HCT116 (cell line): ENCODE measurements around the gene TRIM27. TPM values are rescaled to one million over a fixed set of nuclear protein-coding genes. Genes with fewer than 3 reads are reported as not detected.

Experiments
- ATAC-seq: fragments of 200-7000 bp; cut with Tn5 transposase; 2 replicates; pipeline ENCODE4 v1.9.1; 2020; ENCODE audit warnings: mild to moderate bottlenecking, moderate library complexity
- BruUV-seq: library from RNA; stranded (reverse); fragments of 400-500 nt; replicated peaks from 2 replicates; lab custom pipeline; 2021; lab: Mats Ljungman, UMichigan
- CTCF ChIA-PET: fragments of 300-600 bp; sonication (Branson Sonifier 250); formaldehyde crosslinking; loops from one replicate; lab custom pipeline; 2021; ENCODE audit warnings: antibody characterized with exemption; lab: Charles Lee
- POLR2A ChIA-PET: fragments of 300-600, 350-600 bp; sonication (Branson Sonifier 250); formaldehyde crosslinking; loops from one replicate; lab custom pipeline; 2021; ENCODE audit warnings: antibody characterized with exemption; lab: Charles Lee
- RAD21 ChIA-PET, 2 experiments: fragments of 300-600 bp; sonication (Branson Sonifier 250); formaldehyde crosslinking; loops; one replicate each; lab custom pipeline; 2023; ENCODE audit warnings: low total read pairs in 2 of 2; ENCODE audit not compliant: uncharacterized antibody in 2 of 2, unreplicated experiment in 2 of 2, low non-redundant PET in 1 of 2; lab: Charles Lee
- DNase-seq: peaks from one replicate; pipeline ENCODE4 v3.0.0-alpha.2; 2010; ENCODE audit warnings: low read depth, low spot score
- H2AFZ ChIP-seq: fragments of 200-600 bp; shearing (Covaris generic), sonication (generic); 2 replicates; pipeline ENCODE4 v1.6.1; 2017; ENCODE audit warnings: low read depth, mixed run types, mixed read lengths, antibody characterized with exemption, low read length; ENCODE audit not compliant: poor library complexity, severe bottlenecking
- H3K27ac ChIP-seq: 2 replicates; pipeline ENCODE4 v1.5.1; 2012; ENCODE audit warnings: low read depth, low read length
- H3K27me3 ChIP-seq: fragments of 200-600 bp; sonication (generic); 2 replicates; pipeline ENCODE4 v1.6.1; 2016; ENCODE audit warnings: mixed run types, low read length, mixed read lengths; ENCODE audit not compliant: insufficient read depth
- H3K36me3 ChIP-seq, 2 experiments: fragments of 200-500 bp in 1 of 2; fragments of 200-600 bp in 1 of 2; sonication (Bioruptor generic) in 1 of 2; sonication (generic) in 1 of 2; 2 replicates each; pipeline versions ENCODE4 v1.5.1 to v1.6.1; 2014 to 2016; ENCODE audit warnings: low read length in 2 of 2, inconsistent platforms in 1 of 2, mixed read lengths in 1 of 2, mixed run types in 1 of 2; ENCODE audit not compliant: insufficient read depth in 2 of 2, control insufficient read depth in 1 of 2
- H3K4me1 ChIP-seq, 2 experiments: fragments of 200-600 bp in 1 of 2; sonication (generic) in 1 of 2; 2 replicates each; pipeline versions ENCODE4 v1.5.1 to v1.6.1; 2012 to 2017; ENCODE audit warnings: low read length in 2 of 2, inconsistent platforms in 1 of 2, mild to moderate bottlenecking in 1 of 2, mixed read lengths in 1 of 2, mixed run types in 1 of 2, moderate library complexity in 1 of 2; ENCODE audit not compliant: insufficient read depth in 2 of 2, control insufficient read depth in 1 of 2
- H3K4me2 ChIP-seq: fragments of 200-600 bp; sonication (generic); 2 replicates; pipeline ENCODE4 v1.6.1; 2017; ENCODE audit warnings: mixed run types, low read length, mixed read lengths
- H3K4me3 ChIP-seq, 2 experiments: fragments of 200-600 bp in 1 of 2; sonication (generic) in 1 of 2; replicated peaks in 1 of 2; 2 replicates each; pipeline ENCODE4 v1.5.1; 2011 to 2016; ENCODE audit warnings: low read length in 2 of 2, control low read depth in 1 of 2, low read depth in 1 of 2, mild to moderate bottlenecking in 1 of 2, mixed read lengths in 1 of 2, mixed run types in 1 of 2
- H3K79me2 ChIP-seq: fragments of 200-600 bp; sonication (generic); 2 replicates; pipeline ENCODE4 v1.6.1; 2017; ENCODE audit warnings: mild to moderate bottlenecking, mixed run types, low read length, moderate library complexity, mixed read lengths; ENCODE audit not compliant: insufficient read depth
- H3K9ac ChIP-seq: fragments of 200-600 bp; sonication (generic); 2 replicates; pipeline ENCODE4 v1.6.1; 2016; ENCODE audit warnings: low read length, mixed read lengths
- H3K9me2 ChIP-seq: fragments of 200-600 bp; sonication (generic), shearing (Covaris generic); 2 replicates; pipeline ENCODE4 v1.6.1; 2017; ENCODE audit warnings: mixed run types, mild to moderate bottlenecking, moderate library complexity; ENCODE audit not compliant: insufficient read depth
- H3K9me3 ChIP-seq, 2 experiments: fragments of 200-500 bp in 1 of 2; fragments of 200-600 bp in 1 of 2; sonication (Bioruptor generic) in 1 of 2; sonication (generic) in 1 of 2; 2 replicates each; pipeline ENCODE4 v1.6.1; 2014 to 2017; ENCODE audit warnings: low read length in 2 of 2, mixed read lengths in 2 of 2, inconsistent platforms in 1 of 2, low read depth in 1 of 2, mild to moderate bottlenecking in 1 of 2, mixed run types in 1 of 2, moderate library complexity in 1 of 2; ENCODE audit not compliant: control insufficient read depth in 1 of 2, insufficient read depth in 1 of 2
- H4K20me1 ChIP-seq: fragments of 200-600 bp; sonication (generic), shearing (Covaris generic); 2 replicates; pipeline ENCODE4 v1.6.1; 2017; ENCODE audit warnings: mixed run types, mild to moderate bottlenecking, moderate library complexity; ENCODE audit not compliant: insufficient read depth
- CBX3 ChIP-seq: IDR thresholded peaks from 2 replicates; pipeline ENCODE4 v1.6.1; 2012; ENCODE audit warnings: low read depth
- CEBPB ChIP-seq: IDR thresholded peaks from 2 replicates; pipeline ENCODE4 v1.6.1; 2012; ENCODE audit warnings: low read depth
- EGR1 ChIP-seq: IDR thresholded peaks from 2 replicates; pipeline ENCODE4 v1.6.1; 2012; ENCODE audit warnings: low read depth
- FOSL1 ChIP-seq: IDR thresholded peaks from 2 replicates; pipeline ENCODE4 v1.6.1; 2012; ENCODE audit warnings: low read depth
- POLR2AphosphoS5 ChIP-seq: IDR thresholded peaks from 2 replicates; pipeline ENCODE4 v1.6.1; 2011; ENCODE audit warnings: mild to moderate bottlenecking, low read depth, low read length, moderate library complexity
- RAD21 ChIP-seq: IDR thresholded peaks from 2 replicates; pipeline ENCODE4 v1.6.1; 2012; ENCODE audit warnings: low read depth, mild to moderate bottlenecking
- SIN3A ChIP-seq: IDR thresholded peaks from 2 replicates; pipeline ENCODE4 v1.6.1; 2012; ENCODE audit warnings: low read depth
- SP1 ChIP-seq: IDR thresholded peaks from 2 replicates; pipeline ENCODE4 v1.6.1; 2012; ENCODE audit warnings: low read depth
- SRF ChIP-seq: IDR thresholded peaks from 2 replicates; pipeline ENCODE4 v1.6.1; 2012; ENCODE audit warnings: low read depth
- intact Hi-C: fragments of 100-400 bp; cut with micrococcal nuclease; formaldehyde crosslinking; loops from 2 replicates; pipeline ENCODE4 v1.10.0; 2022
- total RNA-seq: library from RNA; stranded (reverse); gene quantifications from one replicate; pipeline ENCODE4 v1.2.1, GENCODE V29; 2021; ENCODE audit not compliant: unreplicated experiment
- TF ChIP-seq, protein P1 (sequence below): IDR thresholded peaks from 2 replicates; pipeline ENCODE4 v1.6.1; 2012
- TF ChIP-seq, protein P2 (sequence below), 3 experiments: fragments of 200-600 bp in 1 of 3; sonication (generic) in 1 of 3; IDR thresholded peaks in 2 of 3; conservative IDR thresholded peaks in 1 of 3; 2 replicates each; pipeline ENCODE4 v1.5.1; 2012 to 2017; ENCODE audit warnings: low read depth in 2 of 3, low read length in 2 of 3, antibody characterized with exemption in 1 of 3, borderline replicate concordance in 1 of 3, control low read depth in 1 of 3, mild to moderate bottlenecking in 1 of 3, mixed read lengths in 1 of 3, mixed run types in 1 of 3, moderate library complexity in 1 of 3; ENCODE audit not compliant: insufficient read depth in 1 of 3
- TF ChIP-seq, protein P3 (sequence below): IDR thresholded peaks from 2 replicates; pipeline ENCODE4 v1.6.1; 2012; ENCODE audit warnings: low read depth

Gene TRIM27
- total RNA-seq, 1 experiment from 2014 or later = 62.5 TPM

DNA sequence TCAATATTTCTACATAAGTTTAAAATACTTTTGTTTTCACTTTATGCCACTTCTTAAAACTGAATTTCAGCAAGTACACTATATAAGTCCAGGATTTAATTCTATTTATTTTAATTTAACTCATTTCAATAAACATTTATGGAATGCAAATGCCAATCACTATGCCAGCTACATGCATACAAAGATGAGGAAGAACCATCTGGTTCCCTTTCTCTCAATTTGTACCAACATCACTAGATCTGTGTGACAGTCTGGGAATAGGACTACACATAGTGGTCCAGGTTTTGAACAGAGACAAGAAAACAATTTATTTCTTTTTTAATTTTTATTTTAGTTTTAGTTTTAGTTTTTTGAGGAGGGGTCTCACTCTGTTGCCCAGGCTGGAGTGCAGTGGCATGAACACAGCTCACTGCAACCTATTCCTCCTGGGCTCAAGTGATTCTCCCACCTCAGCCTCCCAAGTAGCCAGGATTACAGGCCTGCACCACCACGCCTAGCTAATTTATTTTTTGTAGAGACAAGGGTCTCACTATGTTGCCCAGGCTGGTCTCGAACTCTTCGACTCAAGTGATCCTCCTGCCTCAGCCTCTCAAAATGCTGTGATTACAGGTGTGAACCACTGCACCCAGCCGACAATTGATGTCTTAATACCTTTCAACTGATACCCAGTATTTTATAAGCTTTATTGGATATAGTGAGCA lies 35.8 kb downstream of the TRIM27 start:
- ChIA-PET CTCF (interaction anchor here (1.6 kb wide), 1 partner anchor 50 kb away, joined by 4 read pairs; no protein-coding TSS in a partner anchor), RAD21 (no interaction called here), POLR2A (interaction anchor here (1.2 kb wide), 1 partner anchor 36 kb away, joined by 3 read pairs; the partner anchor contains the start of gene TRIM27)
- ATAC-seq = no peak
- H3K4me2 ChIP-seq = no peak overlapping the region
- no peaks in the 10 kb centered on the region for H3K9me3 ChIP-seq
- no peaks in the 10 kb centered on the region for H3K36me3 ChIP-seq
- H3K27me3 ChIP-seq = no peaks in the 10 kb centered on the region
- no peak overlapping the region for H3K4me3 ChIP-seq
- H3K9ac ChIP-seq = no peak overlapping the region
- no peak overlapping the region for H2AFZ ChIP-seq
- no peak overlapping the region for H3K27ac ChIP-seq
- H3K79me2 ChIP-seq = no peaks in the 10 kb centered on the region
- H3K9me2 ChIP-seq = no peaks in the 10 kb centered on the region
- TF ChIP-seq RAD21 = no peak
- H4K20me1 ChIP-seq = no peaks in the 10 kb centered on the region
- BruUV-seq = no TSS peak
- H3K4me1 ChIP-seq = peaks cover 0 to under 1% of the 10 kb centered on the region in 2 experiments; a peak in 1 of 4 replicates
- DNase-seq = no peak
- intact Hi-C loops = no loop called here

DNA sequence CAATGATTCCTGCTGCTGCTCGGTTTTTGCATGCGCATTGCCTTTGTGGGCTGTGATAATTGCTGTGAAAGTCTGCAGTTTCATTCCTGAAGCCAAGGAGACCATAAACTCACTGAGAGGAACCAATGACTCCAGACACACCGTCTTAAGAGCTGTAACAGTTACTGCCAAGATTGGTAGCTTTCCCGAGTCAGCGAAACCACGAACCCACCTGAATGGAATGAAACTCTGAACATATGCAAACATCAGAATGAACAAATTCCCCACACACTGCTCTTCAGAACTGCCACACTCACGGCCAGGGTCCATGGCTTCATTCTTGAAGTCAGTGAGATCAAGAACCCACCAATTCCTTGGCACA lies 37.7 kb downstream of the TRIM27 start:
- Histone ChIP-seq H3K9me3 (no peaks in the 10 kb centered on the region), H3K27me3 (no peaks in the 10 kb centered on the region), H4K20me1 (no peaks in the 10 kb centered on the region), H2AFZ (no peak overlapping the region), H3K4me3 (no peak overlapping the region), H3K4me1 (peaks cover 0 to 4% of the 10 kb centered on the region in 2 experiments; a peak in 2 of 4 replicates), H3K9ac (no peak overlapping the region), H3K36me3 (no peaks in the 10 kb centered on the region), H3K4me2 (no peak overlapping the region), H3K9me2 (no peaks in the 10 kb centered on the region), H3K27ac (no peak overlapping the region), H3K79me2 (no peaks in the 10 kb centered on the region)
- intact Hi-C loops = no loop called here
- POLR2A ChIA-PET = interaction anchor here (1.3 kb wide), 1 partner anchor 10 kb away, joined by 3 read pairs; no protein-coding TSS in a partner anchor
- CTCF ChIA-PET = no interaction called here
- RAD21 ChIA-PET = no interaction called here
- DNase-seq = no peak
- BruUV-seq = no TSS peak
- ATAC-seq = no peak
- TF ChIP-seq, protein P1, sequence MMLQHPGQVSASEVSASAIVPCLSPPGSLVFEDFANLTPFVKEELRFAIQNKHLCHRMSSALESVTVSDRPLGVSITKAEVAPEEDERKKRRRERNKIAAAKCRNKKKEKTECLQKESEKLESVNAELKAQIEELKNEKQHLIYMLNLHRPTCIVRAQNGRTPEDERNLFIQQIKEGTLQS = no peak
- no peak for TF ChIP-seq CEBPB
- TF ChIP-seq EGR1 = no peak
- no peak for TF ChIP-seq SP1
- TF ChIP-seq FOSL1 = no peak
- TF ChIP-seq, protein P2, sequence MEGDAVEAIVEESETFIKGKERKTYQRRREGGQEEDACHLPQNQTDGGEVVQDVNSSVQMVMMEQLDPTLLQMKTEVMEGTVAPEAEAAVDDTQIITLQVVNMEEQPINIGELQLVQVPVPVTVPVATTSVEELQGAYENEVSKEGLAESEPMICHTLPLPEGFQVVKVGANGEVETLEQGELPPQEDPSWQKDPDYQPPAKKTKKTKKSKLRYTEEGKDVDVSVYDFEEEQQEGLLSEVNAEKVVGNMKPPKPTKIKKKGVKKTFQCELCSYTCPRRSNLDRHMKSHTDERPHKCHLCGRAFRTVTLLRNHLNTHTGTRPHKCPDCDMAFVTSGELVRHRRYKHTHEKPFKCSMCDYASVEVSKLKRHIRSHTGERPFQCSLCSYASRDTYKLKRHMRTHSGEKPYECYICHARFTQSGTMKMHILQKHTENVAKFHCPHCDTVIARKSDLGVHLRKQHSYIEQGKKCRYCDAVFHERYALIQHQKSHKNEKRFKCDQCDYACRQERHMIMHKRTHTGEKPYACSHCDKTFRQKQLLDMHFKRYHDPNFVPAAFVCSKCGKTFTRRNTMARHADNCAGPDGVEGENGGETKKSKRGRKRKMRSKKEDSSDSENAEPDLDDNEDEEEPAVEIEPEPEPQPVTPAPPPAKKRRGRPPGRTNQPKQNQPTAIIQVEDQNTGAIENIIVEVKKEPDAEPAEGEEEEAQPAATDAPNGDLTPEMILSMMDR (IDR thresholded peaks at IDR 0.05 in 2 of 3, conservative IDR thresholded peaks at IDR 0.05 in 1 of 3; ENCODE audit: borderline replicate concordance in 1 of 3, insufficient read depth in 1 of 3, low read depth in 2 of 3, low read length in 2 of 3) = no peak
- no peak for TF ChIP-seq POLR2AphosphoS5
- no peak for TF ChIP-seq RAD21
- TF ChIP-seq SIN3A = no peak
- no peak for TF ChIP-seq SRF
- no peak for TF ChIP-seq CBX3
- TF ChIP-seq, protein P3, sequence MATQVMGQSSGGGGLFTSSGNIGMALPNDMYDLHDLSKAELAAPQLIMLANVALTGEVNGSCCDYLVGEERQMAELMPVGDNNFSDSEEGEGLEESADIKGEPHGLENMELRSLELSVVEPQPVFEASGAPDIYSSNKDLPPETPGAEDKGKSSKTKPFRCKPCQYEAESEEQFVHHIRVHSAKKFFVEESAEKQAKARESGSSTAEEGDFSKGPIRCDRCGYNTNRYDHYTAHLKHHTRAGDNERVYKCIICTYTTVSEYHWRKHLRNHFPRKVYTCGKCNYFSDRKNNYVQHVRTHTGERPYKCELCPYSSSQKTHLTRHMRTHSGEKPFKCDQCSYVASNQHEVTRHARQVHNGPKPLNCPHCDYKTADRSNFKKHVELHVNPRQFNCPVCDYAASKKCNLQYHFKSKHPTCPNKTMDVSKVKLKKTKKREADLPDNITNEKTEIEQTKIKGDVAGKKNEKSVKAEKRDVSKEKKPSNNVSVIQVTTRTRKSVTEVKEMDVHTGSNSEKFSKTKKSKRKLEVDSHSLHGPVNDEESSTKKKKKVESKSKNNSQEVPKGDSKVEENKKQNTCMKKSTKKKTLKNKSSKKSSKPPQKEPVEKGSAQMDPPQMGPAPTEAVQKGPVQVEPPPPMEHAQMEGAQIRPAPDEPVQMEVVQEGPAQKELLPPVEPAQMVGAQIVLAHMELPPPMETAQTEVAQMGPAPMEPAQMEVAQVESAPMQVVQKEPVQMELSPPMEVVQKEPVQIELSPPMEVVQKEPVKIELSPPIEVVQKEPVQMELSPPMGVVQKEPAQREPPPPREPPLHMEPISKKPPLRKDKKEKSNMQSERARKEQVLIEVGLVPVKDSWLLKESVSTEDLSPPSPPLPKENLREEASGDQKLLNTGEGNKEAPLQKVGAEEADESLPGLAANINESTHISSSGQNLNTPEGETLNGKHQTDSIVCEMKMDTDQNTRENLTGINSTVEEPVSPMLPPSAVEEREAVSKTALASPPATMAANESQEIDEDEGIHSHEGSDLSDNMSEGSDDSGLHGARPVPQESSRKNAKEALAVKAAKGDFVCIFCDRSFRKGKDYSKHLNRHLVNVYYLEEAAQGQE = no peak
